Ishikawa (cell line): Measurements from ENCODE around the gene OR4A5.
"Not testable (repeated sequence)": the region's sequence is repeated elsewhere in the genome, so short reads cannot be mapped to it uniquely, and the experiment has no call there.

ENCODE experiments used
- EGR1 ChIP-seq: IDR thresholded peaks from 2 replicates; pipeline ENCODE4 v1.6.1; 2012
- NFIC ChIP-seq: IDR thresholded peaks from 2 replicates; pipeline ENCODE4 v1.6.1; 2012
- TAF1 ChIP-seq: IDR thresholded peaks from 2 replicates; pipeline ENCODE4 v1.6.1; 2012; ENCODE audit warnings: low read depth, mild to moderate bottlenecking

DNA sequence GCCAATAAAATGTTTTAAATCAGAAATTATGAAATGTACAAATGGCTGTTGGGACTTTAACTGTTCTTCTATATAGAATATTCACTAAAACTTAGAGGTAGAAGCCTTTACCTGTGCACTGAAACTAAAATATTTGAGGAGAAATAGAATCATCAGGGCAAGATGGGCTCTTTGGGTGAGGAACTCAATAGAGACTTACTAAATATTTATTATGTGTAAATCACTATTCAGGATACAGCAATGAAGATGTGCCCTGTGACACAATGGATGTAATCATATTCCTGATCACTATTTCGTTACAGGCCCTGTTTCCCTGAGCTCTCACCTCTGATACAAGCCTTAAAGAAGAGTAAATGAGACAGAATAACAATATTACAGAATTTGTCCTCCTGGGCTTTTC, at the start of gene OR4A5:
- TF ChIP-seq NFIC, TAF1, EGR1: not testable (repeated sequence)
